ENCODE data around the gene FSTL1. TPM values are rescaled to one million over a fixed set of nuclear protein-coding genes. Genes with fewer than 3 reads are reported as not detected.

Gene FSTL1
- total RNA-seq, 1 donor from 2014 or later = 142 TPM

DNA sequence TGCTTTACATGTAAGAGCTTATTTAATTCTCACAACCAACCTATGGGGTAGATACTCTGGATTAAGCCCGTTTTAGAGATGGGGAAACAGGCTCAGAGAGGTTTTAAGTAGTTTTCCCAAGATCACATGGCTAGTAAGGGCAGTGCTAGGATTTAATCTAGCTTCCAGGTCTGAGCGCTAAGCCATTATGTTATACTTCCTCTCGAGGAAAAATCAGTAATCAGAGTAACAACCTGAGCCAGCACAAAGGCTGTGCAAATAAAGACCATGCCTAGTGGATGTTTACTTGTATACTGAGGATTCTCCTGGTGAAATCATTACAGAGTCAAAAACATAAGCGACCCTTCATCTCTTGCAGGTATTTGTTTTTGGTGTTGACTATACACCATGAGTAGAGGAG, 9.0 kb downstream of the FSTL1 start:
- TF ChIP-seq, protein P1, sequence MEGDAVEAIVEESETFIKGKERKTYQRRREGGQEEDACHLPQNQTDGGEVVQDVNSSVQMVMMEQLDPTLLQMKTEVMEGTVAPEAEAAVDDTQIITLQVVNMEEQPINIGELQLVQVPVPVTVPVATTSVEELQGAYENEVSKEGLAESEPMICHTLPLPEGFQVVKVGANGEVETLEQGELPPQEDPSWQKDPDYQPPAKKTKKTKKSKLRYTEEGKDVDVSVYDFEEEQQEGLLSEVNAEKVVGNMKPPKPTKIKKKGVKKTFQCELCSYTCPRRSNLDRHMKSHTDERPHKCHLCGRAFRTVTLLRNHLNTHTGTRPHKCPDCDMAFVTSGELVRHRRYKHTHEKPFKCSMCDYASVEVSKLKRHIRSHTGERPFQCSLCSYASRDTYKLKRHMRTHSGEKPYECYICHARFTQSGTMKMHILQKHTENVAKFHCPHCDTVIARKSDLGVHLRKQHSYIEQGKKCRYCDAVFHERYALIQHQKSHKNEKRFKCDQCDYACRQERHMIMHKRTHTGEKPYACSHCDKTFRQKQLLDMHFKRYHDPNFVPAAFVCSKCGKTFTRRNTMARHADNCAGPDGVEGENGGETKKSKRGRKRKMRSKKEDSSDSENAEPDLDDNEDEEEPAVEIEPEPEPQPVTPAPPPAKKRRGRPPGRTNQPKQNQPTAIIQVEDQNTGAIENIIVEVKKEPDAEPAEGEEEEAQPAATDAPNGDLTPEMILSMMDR (IDR thresholded peaks at IDR 0.05; ENCODE audit: insufficient read depth, low read length, poor library complexity, severe bottlenecking) = no peak
- H3K36me3 ChIP-seq (ENCODE audit: control insufficient read depth, insufficient read depth, low read length) = no peaks in the 10 kb centered on the region
- no peaks in the 10 kb centered on the region for H3K27me3 ChIP-seq (ENCODE audit: control insufficient read depth, insufficient read depth, low read length)
- DNase-seq (ENCODE audit: low read depth) = no peak
- H3K4me3 ChIP-seq (ENCODE audit: low read depth, low read length) = no peak overlapping the region

DNA sequence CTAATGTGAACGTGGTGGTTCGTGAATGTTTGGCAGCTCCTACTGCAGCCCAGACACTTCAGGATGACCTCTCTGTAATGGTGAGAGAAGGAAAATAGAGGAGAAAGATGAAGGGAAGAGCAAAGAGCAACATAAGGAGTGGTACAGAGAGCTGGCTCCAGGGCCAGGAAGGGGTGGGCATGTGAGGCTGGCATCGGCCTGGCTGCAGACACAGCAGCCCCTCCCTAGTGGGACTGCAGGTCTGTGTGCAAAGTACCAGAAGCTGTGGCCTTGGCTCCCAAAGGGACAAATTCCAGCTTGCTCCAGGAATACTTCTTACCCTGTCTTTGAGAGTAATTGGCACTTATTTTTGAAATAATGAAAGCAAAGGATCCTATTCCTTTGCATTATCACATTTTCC, 10.0 kb downstream of the FSTL1 start:
- Histone ChIP-seq H3K36me3 (ENCODE audit: control insufficient read depth, insufficient read depth, low read length) (no peaks in the 10 kb centered on the region), H3K4me3 (ENCODE audit: low read depth, low read length) (no peak overlapping the region), H3K27me3 (ENCODE audit: control insufficient read depth, insufficient read depth, low read length) (no peaks in the 10 kb centered on the region)
- TF ChIP-seq, protein P1 (IDR thresholded peaks at IDR 0.05; ENCODE audit: insufficient read depth, low read length, poor library complexity, severe bottlenecking) = no peak
- no peak for DNase-seq (ENCODE audit: low read depth)

DNA sequence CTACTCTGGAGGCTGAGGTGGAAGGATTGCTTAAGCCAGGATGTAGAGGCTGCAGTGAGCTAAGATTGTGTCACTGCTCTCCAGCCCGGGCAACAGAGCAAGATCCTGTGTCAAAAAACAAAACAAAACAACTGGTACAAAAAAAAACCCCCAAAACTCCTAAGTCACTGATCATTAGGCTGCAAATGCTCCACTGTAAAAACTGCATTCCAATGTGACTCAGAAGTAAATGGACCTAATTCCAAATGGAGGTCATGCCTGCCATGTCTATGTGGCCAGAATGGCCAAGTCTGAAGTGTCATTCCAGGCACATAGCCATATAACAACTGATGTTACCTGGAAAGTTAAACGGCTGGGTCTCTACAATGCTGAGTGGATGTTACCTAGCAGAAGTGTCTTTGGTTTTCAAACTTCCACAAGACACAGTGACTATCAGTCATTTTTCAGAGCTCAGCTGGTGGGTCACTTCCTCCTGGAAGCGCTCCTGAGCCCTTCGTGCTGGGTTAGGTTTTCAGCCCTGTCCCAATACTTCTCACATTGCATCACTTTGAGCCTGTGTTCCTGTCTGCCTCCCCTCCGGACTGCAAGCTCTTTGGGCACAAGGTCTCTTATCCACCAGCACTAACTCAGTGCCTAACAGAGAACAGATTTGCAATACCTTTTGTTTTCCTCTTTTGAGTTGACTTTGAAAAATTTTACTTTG, 10.6 kb downstream of the FSTL1 start:
- no peak for DNase-seq (ENCODE audit: low read depth)
- Histone ChIP-seq H3K4me3 (ENCODE audit: low read depth, low read length) (no peak overlapping the region), H3K27me3 (ENCODE audit: control insufficient read depth, insufficient read depth, low read length) (no peaks in the 10 kb centered on the region), H3K36me3 (ENCODE audit: control insufficient read depth, insufficient read depth, low read length) (no peaks in the 10 kb centered on the region)
- TF ChIP-seq, protein P1 (IDR thresholded peaks at IDR 0.05; ENCODE audit: insufficient read depth, low read length, poor library complexity, severe bottlenecking) = no peak

DNA sequence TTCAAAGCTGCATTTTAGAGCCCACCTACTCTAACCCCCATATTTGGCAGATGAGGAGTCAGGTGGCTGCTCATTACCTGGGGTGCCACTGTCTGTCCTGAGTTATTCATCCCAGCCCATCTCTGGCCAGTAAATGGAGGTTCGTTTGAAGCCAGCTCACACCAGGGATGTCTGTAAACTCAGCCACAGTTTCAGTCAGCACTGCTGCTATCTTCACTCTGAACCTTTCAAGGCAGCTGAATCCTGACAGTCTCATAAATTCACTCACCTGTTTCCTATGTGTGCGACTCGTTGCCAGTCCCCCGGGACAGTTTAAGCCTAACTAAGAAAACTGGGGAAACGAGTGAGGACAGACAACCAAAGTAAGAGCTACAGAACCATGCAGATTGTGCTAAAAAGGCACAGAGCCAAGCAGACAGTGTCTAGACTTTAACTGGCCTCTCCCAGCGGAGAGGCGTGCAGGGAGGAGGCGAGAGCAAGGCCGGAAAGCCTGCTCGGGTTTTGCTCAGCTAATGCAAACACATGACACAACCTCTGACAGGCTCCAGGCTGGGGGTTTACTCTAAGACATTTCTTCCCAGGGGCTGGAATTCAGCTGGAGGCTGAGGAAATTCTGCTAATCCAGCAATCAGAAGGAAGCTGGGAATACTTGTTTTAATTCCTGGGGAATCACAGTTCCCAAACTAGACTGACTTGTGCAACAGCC, 12.0 kb downstream of the FSTL1 start:
- H3K27me3 ChIP-seq (ENCODE audit: control insufficient read depth, insufficient read depth, low read length) = no peaks in the 10 kb centered on the region
- no peaks in the 10 kb centered on the region for H3K36me3 ChIP-seq (ENCODE audit: control insufficient read depth, insufficient read depth, low read length)
- TF ChIP-seq, protein P1 (IDR thresholded peaks at IDR 0.05; ENCODE audit: insufficient read depth, low read length, poor library complexity, severe bottlenecking) = no peak
- no peak overlapping the region for H3K4me3 ChIP-seq (ENCODE audit: low read depth, low read length)
- DNase-seq (ENCODE audit: low read depth) = peak; percentile 53

DNA sequence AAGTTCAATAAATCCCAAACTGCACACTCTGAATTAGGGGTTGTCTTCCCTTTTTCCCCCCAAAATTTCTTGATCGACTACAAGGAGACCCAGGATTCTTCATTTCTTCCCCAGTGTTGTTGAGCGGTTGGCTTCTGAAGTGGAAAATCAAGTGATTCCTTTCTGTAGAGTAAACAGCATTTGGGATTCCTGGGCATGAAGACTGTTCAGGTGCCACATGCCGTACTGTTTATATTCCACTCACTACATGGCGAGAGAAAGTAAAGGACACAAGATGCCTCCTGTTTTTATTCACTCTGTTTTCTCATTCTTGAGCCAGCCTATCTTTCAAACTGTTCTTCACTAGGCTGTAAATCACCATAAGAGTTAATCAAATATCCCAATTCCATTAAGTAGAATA, 12.6 kb downstream of the FSTL1 start:
- Histone ChIP-seq H3K4me3 (ENCODE audit: low read depth, low read length) (no peak overlapping the region), H3K36me3 (ENCODE audit: control insufficient read depth, insufficient read depth, low read length) (no peaks in the 10 kb centered on the region), H3K27me3 (ENCODE audit: control insufficient read depth, insufficient read depth, low read length) (no peaks in the 10 kb centered on the region)
- TF ChIP-seq, protein P1 (IDR thresholded peaks at IDR 0.05; ENCODE audit: insufficient read depth, low read length, poor library complexity, severe bottlenecking) = no peak
- no peak for DNase-seq (ENCODE audit: low read depth)

Data from kidney epithelial cell (primary cell).